Right renal cortex interstitium (tissue), 3 donors: ENCODE measurements around the gene EPN3. TPM values are rescaled to one million over a fixed set of nuclear protein-coding genes. Genes with fewer than 3 reads are reported as not detected.
A peak's percentile ranks its signal among the peaks of the same experiment; 100 is the strongest.

Experiments
- DNase-seq, 3 donors: peaks; one replicate each; pipeline ENCODE4 v3.0.0-alpha.2; 2013; ENCODE audit warnings: low read depth in 3 of 3, low spot score in 2 of 3
- polyA plus RNA-seq, 3 donors: library from polyadenylated mRNA; unstranded; fragments of 120-200 nt; gene quantifications; one replicate each; pipeline ENCODE4 v1.2.1, GENCODE V29; 2013; ENCODE audit not compliant: insufficient read length in 3 of 3

EPN3 gene
- polyA plus RNA-seq = 1 to 10 TPM; 6.5 to 9.8 (median 8.8) TPM

DNA sequence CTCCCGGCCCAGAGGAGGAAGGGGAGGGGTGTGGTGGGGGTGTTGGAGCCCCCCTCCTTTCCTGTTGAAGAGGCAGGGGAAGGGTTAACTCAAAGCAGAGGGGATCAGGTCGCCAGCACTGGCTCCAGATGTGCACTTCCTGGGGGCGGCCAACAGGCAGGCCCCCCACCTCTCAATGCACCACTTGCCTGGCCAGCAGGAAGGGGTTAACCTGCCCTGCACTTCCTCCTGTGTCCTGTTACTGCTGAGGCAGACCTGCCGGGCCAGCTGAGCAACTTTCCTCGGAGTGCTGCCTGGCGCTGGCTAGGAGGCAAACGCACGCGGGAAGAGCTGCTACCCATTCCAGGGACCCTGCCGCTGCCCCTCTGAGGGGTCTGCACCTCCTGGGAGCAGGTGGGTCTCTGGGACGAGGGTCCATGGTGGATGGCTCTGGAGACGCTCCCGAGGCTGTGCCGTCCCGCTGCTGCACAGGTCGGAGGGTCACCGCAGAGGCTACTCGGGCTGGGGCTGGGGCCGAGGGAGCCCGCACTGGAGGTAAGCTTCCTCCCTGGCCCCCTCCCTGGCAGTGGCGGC is at the start of gene EPN3:
EPN3 (plus strand) TSS at position 284 of the 573 bp plus-strand sequence. CDS start 3,822 bp downstream, outside the sequence.
- no peak for DNase-seq

DNA sequence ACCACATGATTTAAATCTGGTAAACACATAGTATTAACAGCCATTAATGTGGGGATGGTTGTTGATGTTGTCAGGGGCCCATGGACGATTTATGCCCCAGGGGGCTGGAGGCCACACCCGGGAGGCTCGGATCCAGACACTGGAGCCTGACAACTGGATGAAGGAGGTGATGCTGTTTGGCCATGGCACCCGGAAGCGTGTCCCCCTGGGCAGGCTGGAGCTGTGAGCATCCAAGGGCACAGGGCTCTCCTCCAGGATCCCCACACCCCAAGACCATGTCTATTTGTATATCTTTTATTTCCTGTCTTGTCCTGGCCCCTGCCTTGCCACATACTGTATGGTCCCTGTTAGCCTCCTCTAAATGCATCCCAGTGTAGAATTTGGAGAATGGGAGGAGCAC is 49.3 kb upstream of the EPN3 start:
- no peak for DNase-seq

DNA sequence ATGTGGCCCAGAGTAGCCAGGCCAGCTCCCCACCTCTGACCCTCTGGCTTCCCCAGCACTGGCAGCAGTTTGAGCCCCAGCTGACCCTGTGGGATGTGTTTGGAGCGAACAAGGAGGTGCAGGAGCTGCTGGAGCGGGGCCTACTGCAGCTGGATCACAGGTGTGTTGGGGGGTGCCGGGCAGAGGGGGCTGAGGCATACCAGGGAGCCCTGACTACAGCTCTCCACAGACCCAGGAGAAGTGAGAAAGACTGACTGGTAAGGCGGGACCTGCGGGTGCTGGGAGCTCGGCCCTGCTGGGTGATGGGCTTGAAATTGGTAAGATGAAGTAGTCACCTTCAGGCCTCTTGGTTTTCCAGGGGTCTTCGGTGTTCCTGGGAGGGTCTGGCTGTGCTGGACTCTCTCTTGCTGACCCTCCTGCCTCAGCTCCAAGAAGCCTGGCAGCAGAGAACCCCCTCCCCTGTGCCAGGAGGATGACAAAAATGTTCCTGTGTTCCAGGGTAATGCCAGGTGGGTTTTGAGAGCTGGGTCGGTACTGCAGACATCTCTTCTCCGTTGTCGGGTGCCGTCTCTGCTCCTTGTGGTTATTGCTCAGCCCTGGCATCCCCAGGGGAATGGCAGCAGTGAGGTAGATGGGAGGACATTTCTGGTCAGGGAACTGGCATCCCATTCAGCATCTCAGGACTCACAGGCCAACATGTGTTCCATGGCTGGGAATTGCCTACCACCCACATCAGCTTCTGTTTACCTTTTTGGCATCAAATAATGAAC is 48.0 kb upstream of the EPN3 start:
- DNase-seq = no peak

DNA sequence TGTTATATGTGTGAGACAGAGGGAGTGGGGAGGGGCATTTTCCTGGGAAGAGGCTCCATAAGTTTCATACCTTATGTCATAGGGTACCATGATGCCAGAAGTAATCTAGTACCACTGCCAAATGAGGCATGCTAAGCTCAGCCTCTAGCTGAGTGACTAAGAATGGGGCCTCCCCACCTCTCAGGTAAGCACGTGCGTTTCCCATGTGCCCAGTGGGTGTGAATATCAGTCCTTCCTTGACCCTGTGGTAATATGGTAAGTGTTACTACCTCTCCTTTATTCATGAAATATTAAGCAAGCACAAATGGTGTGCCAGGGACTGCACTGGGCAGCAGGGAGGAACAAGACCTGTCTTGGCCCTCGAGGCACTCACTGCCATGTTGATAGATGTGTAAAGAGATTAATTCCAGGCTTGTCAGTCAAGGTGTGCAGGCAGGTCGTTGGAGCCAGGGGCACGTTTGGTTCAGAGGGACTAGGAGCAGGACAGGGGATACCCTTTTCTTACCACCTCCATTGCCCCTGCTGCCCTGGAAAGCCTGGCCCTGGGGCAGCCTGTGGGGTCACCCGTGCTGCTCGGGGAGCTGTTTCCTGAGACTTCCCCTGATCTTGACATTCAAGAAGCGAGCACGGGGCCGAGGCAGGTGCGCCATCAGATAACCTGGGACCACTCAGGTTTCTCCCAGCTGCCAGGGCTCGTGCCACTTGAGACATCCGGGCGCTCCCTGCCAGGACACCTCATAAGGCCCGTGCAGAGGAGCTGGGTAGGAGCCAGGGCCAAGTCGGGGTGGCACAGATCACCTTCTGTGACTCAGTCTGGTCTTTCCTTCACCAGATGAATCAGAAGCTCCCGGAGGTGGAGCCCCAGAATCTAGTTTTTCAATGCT is 45.1 kb upstream of the EPN3 start:
- DNase-seq = no peak

DNA sequence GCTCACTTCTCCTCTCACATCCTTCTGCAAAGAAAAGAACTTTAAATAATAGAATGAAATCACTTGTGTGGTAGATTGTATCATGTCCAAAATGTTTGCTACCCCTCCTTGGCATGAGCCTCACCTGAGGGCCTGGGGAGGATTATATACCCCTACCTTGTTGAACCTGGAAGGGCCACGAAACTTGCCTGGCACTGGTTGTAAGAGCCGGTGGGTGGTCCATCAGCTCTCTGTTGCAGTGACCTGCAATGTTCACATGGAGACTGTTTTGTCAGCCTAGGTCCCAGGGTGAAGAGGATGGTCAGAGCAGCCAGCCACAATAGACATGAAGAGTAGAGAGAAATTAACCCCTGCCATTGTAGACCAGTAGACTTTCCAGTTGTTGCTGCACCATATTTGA is 43.7 kb upstream of the EPN3 start:
- no peak for DNase-seq

DNA sequence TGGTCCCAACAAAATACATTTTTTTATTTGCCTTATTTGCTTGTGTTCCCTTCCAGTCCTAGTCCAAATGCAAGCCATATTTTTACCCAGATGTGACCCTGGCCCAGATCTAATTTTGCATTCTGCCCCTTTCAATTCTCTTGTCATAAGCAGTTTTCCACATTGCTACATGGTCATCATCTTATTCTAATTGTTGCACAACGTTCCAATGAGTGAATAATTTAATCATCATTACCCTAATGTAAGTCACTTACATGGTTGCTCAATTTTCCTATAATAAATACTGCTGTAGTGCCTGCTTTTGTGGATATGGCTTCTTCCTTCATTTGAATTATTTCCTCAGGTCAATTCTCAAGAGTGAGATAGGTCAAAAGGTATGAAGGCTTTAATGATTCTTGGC is 41.0 kb upstream of the EPN3 start:
- no peak for DNase-seq

DNA sequence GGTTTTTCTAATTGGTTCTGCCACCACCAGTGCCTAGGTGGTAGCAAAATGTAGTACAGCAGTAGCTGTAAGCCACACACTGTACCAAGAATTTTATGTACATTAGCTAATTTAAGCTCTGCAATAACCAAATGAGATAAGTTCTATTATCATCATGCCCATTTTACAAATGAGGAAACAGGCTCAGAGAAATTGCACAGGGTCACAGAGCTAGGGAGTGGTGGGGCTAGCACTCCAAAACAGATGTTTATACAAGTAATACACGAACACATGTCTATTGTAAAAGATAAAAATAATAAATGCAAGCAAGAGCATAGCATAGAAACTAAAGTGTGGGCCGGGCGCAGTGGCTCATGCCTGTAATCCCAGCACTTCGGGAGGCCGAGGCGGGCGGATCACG is 40.3 kb upstream of the EPN3 start:
- DNase-seq = no peak

DNA sequence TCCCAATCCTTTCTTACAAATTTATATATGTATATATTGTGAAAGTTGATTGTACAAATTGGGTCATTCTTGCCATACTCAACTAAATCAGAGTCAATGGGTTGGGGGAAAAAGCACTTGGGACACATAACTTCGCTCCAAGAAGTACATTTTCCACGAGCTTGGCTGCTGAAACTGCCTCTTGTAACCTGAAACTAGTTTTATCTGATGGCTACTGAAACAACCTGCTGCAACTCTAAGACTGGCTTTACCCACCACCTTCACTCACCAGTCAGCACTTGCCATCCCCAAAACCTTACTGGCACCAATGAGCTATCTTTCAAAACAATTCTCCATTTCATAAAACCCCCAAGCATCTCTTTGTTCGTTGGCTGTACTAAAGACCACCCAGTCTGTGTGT is 38.8 kb upstream of the EPN3 start:
- DNase-seq = no peak

DNA sequence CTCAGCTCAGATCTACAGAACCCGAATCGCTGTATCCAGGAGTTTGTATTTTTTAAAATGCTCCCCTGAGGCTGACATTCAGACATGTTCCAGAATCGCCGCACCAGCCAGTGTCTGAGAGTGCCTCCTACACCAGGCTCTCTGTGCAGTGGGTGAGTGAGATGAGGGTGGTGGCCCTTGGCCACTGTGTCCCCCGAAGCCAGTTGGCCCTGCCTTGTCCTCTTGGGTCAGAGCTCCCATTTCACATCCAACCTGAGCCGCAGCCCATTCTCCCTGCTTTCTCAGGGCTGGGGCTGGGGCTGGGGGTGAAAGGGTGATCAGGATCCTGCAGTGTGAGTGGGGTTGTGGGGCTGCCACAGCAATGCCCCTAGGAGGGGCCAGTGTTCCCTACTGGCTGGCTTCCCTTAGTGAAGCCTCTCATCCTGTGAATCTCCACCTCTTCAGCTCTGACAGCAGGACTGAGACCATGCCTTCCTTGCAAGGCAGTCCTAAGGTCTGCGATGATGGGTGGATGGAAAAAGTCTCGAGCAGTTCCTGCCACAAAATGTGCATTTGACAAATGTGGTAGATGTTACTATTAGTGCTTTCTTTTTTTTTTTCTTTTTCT is 37.2 kb upstream of the EPN3 start:
- no peak for DNase-seq

DNA sequence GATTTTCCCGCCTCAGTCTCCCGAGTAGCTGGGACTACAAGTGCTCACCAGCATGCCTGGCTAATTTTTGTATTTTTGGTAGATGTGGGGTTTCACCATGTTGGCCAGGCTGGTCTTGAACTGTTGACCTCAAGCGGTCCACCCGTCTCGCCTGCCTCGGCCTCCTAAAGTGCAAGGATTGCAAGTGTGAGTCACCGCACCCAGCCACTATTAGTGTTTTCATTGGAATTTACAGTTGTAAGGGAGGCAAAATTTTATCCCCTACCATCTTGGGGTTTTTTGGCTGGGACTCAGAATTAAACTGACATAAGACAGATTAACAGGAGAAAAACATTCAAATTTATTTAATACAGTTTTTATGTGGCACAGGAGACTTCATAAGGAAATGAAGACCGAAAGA is 36.6 kb upstream of the EPN3 start:
- DNase-seq = no peak

DNA sequence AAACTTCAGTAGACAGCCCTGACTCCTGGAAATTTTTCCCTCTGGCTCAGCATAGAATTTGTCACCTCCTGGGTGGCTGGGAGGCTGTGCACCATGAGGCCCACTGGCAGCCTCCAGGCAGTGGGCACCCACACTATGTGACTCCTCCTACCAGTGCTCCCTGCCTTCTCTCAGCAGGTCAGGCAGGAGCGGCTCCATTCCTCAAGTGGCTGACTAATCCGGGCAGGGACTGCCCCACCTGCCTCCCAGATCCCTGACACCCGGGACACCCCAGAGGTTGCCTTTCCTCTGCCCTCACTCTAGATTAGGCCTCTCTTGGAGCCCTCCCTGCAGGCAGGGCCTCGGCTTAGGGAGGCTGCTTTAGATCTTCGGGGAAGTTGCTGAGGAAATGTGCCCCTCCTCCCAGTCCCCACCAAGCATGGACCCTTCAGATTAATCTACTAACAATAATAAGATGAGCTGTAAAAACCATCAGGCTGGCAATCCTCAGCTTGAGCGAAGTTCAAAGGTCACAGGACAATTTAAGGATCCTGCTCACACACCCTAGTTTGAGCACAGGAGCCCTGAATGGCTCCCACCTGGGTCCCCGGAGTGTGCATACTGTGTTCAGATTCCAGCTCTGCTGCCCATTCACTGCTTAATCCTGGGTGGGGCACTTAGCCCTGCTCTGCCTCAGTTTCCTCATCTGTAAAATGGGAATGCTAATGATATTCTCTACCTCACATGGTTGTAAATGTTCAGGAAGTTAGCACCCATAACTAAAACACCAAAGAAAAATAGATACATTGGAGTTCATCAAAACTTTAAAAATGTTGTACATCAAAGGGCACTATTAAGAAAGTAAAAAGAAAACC is 34.3 kb upstream of the EPN3 start:
- no peak for DNase-seq

DNA sequence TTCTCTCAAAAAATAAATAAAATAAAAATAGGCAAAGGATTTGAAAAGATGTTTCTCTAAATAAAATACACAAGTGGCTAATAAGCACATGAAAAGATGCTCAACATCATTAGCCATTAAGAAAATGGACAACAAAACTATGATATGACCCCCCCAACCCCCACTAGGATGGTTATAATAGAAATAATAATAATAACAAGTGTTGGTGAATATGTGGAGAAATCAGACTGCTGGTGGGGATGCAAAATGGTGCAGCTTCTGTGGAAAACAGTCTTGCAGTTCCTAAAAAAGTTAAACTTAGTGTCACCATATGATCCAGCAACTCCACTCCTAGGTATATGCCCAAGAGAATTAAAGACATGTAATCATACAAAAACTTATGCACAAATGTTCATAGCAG is 33.3 kb upstream of the EPN3 start:
- DNase-seq = no peak

DNA sequence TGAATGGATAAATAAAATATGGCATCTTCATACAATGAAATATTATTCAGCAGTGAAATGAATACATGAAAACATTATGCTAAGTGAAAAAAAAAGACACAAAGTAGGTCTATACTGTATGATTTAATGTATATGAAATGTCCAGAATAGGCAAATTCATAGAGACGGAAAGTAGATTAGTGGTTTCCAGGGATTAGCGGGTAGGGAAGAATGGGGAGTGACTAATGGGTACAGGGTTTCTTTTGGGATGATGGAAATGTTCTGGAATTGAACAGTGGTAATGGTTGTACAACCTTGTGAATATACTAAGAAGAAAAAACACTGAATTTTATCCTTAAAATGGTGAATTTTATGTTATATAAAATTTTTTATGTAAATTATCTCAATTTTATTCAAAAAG is 32.8 kb upstream of the EPN3 start:
- no peak for DNase-seq

DNA sequence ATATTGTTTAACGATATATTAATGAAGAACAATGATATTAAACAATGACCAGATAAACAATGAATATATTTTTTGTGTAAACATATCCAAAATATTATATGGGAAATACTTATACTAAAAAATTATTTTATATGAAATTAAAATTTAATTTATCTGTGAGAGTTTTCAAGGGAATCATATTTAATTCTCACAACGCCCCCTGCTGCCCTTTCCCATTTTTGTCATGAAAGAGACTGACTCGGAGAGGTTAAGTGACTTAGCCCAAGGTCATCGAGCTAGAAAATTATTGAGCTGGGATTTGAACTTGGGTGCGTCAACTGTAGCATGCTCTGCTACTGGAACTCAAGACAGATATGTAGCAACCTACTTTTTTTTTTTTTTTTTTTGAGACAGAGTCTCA is 31.5 kb upstream of the EPN3 start:
- DNase-seq = no peak

DNA sequence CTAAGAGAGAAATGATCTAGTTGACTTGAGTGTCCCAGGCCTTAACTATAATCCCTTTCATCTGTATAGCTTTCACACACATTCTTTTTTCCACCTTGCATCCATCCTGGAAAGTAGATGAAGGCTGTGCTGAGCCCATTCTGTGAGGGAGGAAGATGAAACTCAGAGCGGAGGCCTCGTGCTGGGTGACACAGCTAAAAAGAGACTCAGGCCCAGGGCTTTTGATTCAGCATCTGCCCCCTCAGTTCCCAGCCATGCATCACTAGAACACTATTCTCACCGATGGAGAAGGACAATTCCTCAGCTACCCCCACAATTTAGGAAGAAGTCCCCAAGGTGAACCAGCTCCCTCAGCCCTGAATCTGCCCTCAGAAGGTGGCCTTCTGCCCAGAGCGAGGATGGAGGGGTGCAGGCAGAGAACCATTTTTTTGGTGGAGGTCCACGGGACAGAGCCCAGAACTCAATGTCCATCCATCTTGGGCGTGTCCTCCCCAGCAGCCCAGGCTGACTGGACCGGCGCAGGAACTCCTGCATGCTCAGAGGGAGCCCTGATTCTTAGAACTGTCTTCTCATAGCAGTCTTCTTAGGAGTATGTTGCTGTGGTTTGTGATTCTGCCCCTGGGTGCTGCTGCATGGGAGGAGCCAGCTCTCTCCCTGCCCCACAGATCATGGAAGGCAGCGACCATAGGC is 30.1 kb upstream of the EPN3 start:
- DNase-seq = no peak

DNA sequence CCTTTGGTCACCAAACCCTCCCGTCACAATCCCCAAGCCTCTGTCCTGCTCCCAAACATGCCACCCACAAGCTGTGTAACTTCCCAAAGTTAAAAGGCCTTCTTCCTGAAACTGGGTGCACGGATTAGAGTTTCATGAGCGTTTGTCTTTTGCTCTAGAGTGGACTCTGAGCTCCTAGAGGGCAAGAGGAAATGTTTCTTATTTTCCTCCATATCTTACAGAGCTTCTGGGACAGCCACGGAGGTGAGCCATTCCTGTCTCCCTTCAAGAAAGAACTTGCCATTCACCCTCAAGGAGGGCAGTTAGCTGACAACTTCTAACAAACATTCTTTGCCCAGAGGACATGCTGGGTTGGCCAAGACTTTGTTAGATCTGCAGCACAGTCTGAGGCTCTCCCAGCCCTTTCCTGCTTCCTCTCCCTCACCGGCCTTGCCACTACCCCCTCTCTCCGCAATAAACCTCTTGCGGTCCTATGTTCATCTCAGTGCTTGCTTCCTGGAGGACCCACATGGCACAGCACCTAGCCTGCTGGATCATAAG is 26.9 kb upstream of the EPN3 start:
- no peak for DNase-seq

DNA sequence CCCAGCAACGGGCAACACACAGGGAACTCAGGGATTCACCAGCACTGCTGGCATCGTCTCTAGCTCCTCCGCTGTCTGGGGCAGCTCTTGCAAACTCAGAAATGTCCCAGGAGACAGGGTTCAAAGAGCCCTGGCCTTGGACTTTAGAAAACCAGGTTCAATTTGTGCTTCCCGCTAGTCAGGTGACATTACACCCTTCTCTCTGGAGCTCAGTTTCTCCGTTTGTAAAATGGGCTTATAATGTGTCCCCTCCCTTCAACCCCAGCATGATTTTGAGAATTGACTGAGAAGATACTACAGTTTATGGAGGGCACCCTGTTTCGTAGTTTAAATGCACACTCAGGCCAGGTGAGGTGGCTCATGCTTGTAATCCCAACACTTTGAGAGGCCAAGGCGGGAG is 26.2 kb upstream of the EPN3 start:
- no peak for DNase-seq

DNA sequence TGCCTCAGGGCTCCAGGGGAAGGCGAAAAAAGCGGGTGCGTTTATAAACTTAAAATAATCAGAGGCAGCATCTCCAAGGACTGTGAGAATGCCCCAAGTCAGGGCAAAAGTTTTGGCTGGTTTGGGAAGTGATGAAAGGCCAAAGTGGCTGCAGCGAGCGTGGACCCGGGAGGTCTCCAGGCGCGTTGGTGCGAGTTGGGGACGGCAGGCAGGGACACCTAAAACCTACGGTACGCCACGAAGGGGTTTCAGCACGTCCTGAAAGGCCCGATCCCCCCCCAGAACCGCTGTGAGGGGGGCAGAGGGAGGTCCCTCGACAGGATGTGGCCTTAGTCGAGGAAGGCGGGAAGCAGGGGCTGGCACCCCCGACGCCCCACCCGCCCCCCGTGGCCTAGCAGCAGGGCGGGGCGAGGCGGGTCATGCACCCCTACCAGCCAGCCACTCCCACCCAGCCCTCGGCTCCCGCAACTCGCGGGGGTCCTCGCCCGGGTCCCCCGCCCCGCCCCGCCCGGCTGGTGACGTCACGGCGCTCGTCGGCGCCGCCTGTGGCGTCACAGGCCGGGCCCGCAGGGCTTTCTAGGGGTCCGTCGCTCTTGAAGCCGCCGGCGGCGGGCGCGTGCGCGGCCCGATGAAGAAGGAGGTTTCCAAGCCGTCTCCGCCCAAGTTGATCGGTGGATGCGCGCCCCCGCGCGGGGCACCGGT is 24.5 kb upstream of the EPN3 start, which contains the start of gene MYCBPAP:
MYCBPAP (plus strand) TSS at position 569 of the 702 bp plus-strand sequence. CDS start 236 bp downstream, outside the sequence.
- peak in 2 of 3 donors; percentile 70 to 71 for DNase-seq
